GM21529 (cell line): ENCODE results near the gene SSTR4.
"Not testable (repeated sequence)": the region's sequence is repeated elsewhere in the genome, so short reads cannot be mapped to it uniquely, and the experiment has no call there.

ENCODE experiments used
- ATAC-seq: cut with Tn5 transposase; IDR thresholded peaks from one replicate; pipeline ENCODE4 v1.9.1; 2021; ENCODE audit not compliant: unreplicated experiment

The SSTR4 gene

DNA sequence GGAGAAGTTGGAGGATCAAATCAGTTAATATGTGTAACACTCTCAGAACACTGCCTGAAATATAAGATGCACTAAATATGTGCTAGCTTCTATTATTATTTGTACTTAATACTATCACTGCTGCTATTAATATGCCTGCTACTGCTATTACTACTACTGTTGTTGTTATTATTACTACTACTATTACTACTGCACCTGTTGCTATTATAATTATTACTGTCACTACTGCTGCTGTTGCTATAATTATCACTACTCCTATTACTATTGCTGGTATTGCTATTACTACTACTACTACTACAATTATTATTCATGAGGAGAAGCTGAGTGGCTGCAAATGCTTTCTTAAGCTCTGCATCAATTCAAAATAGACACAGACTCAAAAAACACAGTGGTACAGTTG, 16.7 kb upstream of the SSTR4 start:
- peak; percentile 48 for ATAC-seq

DNA sequence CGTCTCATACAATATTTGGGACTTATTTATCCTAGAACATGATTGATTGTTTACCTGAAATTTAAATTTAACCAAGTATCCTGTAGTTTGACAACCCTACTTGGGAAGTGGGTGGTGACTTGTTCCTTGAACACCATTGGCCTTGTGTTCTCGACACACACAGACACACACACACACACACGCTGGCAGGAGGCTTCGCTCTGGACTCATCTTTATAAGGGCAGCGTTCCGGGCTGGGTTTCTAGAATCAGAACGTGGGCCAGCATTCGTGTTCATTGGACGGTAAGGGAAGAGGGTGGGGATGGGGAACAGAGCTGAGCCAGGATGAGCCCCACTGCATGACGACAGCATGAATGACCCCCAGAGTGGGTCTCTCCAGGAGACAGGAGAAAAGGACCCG, 16.2 kb upstream of the SSTR4 start:
- no peak for ATAC-seq

DNA sequence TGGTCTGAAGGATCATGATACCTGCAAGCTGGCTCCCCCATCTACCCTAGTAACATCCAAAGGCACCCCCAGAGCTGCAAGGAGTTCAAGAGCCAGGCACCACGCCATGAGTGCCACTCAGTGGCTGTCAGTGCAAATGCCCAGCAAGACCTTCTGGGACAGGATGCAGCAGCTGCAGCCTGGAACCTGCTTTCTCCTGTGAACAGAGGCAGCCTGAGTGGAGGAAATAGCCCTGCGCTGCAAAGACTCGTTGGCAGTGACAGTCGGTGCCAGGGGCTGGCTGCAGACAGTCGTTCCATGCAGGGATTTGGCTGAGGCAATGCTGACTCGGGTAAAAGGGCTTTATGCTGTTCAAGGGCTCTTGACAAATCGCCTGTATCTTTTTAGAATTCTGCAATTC, 15.7 kb upstream of the SSTR4 start:
- no peak for ATAC-seq

DNA sequence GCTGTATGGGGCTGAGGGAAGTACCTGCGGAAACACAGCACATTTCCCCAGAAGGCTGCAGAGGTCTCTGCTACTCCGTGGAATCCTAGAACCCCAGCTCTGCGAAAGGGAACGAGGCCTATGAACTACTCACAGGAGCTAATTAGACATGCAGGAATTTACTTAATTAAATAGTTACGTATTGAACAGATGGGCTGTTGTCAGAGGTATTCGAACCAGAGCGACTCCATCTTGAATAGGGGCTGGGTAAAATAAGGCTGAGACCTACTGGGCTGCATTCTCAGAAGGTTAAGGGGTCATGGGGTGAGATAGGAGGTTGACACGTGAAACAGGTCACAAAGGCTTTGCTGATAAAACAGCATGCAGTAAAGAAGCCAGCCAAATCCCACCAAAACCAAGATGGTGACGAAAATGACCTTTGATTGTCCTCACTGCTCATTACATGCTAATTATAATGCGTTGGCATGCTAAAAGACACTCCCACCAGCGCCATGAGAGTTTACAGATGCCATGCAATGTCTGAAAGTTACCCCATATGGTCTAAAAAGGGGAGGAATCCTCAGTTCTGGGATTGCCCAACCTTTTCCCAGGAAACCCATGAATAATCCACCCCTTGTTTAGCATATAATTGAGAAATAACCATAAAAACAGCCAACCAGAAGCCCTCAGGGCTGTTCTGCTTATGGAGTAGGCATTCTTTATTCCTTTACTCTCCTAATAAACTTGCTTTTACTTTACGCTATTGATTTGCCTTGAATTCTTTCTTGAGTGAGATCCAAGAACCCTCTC, 14.7 kb upstream of the SSTR4 start:
- no peak for ATAC-seq

DNA sequence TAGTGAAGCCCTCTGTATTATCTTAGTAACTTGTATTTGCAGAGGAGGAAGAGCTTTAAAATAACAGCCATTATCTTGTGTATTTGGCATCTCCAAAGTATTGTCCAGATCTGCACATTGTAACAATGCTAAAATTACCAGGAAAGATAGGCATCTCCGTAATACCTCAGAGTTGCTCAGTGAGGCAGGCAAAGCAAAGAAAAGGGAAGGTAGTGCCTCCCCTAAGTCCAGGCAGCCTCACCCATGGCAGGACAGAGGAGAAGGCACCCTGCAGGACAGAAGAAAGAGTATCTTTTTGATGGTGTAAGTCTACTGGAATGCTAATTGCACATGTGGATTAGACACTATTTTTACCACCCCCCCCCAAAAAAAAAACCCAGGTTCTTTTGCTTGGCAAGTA, 13.6 kb upstream of the SSTR4 start:
- ATAC-seq = no peak

DNA sequence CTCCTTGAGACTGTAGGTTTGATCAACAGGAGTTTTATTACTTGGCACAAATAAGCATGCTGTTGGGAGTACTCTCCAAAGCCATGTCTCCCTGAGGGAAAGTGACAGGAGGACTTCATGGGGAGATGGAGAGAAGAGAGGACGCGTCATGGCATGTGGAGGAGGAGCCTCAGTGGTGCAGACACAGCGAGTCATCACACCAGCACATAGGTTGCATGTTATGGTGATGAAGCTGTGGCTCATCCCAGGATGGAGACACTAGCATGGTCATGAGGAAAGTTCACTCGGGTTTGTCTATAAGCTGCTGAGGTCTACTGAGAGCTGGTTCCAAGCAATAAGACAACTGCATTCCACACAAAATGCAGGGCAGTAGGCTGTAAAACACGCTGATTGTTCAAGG, 13.2 kb upstream of the SSTR4 start:
- no peak for ATAC-seq

DNA sequence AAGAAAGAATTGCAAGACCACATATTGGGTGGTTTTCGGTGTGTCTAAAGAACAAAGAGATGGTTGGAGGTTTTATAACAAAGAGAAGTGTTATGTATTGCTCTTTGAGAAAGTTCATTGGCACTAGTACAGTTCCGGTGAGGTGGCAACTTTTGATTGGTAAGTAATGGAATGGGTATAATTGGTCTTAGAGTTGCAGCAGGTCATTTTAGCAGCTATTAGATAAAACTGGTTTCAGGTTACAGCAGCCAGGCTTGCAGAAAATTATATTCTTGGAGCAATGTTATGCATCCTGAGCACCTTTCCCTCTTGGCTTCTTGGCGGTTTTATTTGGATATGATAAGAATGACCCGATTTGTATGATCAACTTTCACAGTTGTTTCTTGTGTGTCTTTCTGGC, 12.3 kb upstream of the SSTR4 start:
- no peak for ATAC-seq

DNA sequence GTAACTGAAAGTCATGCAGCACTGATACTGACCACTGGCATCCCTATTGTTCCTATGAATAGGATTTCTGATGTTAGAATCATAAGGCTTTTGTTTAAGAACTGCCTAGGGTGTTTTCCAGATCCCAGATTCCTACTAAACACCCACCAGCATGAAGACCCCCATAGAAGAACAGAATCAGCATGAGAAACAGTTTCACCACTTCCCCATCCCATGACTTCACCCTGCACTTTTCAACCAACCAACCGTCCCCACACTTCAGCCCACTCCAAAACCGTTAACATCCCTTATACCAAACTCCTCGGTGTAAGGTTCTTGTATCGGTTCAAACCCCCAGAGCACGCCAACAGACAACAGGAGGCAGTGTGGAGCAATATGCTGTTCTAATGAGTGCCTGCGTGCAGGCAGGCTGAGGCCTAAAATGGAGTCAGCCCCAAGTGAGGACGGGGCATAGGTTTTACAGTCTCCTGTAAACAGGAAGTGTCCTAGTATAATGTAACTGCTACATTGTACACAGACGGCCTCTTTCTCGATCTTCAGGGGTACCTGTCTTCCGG, 11.4 kb upstream of the SSTR4 start:
- ATAC-seq = no peak

DNA sequence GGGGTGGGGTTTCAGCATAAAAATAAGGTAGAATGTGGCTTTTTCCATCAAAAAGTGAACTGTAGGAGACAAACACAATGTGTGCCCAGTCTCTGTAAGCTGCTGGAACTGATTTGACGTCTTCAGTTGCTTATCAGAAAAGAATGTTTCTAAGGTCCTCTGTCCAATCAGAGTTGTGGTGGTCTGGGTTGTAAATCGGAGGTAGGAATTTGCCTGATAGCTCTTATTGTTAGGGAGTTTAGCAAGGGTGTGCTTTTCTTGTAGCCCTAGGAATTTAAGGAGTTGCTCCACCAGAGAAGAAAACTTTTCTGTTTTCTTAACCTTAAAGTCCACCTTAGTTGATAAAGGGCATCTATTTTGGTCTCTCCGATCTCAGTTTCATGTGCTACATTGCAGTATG, 10.4 kb upstream of the SSTR4 start:
- no peak for ATAC-seq

DNA sequence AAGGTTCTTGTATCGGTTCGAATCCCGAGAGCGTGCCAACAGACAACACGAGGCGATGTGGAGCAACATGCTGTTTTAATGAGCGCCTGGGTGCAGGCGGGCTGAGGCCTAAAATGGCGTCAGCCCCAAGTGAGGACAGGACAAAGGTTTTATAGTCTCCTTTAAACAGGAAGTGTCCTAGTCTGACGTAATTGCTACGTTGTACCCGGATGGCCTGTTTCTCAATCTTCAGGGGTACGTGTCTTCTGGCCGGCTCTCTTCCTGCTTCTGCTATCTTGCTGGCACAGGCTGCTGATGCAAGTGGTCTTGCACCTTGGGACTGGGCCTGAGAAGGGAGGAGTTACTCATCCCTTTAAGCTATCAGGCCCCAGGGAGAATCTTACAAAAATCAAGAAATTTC, 9.6 kb upstream of the SSTR4 start:
- ATAC-seq = not testable (repeated sequence)

DNA sequence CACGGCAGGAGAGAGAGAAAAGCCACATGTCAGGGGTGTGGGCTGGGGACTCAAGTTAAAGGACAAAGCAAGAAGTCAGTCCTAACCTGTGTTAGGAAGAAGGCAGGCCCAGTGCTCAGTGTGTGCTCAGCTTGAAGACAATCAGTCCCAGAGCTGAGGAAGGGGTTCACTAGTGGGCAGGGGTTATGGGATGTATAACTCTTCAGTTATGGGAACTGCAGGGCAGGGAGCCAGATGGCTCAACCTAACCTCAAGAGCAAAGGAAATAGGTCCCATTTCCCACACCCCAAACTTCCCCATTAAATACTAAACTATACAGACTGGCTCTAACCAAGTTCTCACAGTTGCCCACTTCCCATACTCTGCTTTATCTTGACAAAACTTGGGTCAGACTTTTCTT, 7.4 kb upstream of the SSTR4 start:
- ATAC-seq = no peak

DNA sequence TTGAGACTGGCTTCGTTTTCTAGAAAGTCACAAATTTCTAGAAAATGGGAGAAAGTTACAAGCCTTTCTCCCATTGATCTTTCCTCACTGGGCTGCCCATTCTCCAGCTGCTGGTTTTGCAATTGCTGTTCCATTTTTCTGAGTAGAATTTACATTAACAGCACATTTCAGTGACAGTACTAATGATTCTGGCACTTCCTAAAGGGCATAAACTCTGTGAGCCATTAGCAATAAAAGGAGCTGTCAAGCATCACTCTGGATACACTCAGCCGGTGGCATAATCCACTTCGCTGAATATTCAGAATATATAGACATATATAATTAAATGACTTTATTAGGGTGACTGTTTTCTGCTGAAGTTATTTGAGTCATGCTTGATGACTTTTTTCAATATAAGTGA, 6.7 kb upstream of the SSTR4 start:
- no peak for ATAC-seq

DNA sequence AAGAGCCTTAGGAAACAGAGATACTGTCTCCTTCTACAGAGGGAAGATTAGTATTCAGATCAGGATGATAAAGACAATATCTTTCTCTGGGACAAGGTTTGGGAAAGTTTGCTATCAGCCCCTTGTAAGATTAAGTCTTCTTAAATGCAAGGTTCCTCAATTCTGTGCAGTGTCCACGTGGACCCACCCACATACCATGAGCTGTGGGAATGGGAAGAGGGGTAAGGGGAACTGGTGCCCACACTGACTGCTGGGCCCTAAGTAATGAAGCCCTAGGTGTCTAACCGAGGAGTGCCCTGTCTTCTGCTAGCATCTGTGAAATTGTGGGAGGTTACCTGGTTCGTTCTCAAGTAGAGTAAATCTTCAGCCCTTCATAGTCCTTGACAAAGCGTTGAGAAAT, 5.8 kb upstream of the SSTR4 start:
- ATAC-seq = no peak

DNA sequence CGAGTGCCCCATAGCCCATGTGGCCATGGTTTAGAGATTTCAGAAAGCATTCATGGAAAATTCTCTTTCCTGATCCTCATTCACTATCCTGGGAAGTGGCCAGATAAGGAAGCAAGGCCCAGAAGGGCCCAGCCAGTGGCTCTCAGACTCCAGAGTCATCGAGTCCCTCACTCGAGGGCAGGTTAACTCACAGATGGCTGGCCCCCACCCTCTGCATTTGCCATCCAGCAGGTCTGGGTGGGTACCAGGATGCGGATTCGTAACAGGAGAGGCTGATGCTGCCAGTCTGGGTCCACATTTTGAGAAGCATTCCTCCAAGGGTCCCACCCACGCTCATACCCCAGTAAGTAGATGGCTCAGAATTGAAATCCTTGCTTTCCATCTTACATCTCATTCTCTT, 3.8 kb upstream of the SSTR4 start:
- ATAC-seq = no peak

DNA sequence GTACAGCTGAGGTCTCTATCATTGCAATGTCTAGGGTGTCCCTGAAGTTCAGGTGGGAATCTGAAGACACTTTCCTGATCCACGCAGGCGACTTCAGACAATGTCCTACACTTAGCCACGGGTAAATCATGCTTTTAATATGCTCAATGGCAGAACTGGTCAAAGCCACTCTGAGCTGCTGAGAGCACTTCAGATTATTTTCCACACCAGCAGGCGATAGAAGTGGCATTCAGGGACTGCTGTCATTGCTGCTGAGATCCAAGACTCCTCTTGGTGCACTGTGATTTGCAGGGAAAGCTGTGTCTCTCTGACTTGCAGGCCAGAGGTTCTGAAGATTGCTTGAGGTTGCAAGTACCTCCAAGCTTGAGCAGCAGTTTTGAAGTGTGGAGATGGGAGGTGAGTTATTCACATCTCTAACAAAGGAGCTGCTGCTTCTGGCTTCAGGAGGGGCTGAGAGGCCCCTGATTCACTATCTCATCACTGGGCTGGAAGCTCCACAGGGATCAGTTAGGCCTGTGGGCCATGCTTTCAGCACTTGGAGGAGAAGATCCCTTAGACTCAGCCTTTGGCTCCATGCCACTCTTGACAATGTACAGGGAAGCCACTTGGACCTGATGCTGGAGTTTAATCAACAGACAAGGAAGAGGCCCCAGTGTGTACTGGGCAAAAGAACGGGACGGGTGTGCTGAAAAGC, 2.9 kb upstream of the SSTR4 start:
- ATAC-seq = no peak

DNA sequence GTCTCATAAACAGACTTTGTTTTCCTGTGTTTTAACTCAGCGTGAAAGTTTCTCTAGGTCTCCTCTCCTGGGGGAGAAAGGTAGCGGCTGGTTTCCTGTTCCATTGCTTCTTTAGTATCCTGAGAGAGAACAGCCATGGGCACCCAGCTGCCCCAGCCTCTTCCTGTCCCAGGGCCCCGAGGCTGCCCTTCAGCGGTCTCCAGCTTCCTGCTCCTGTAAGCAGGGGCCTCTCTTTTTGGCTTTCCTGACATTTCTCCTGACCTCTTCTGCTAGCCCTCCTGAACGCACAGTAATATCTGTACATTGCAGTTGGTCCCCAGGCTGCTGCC, 2.4 kb upstream of the SSTR4 start:
- no peak for ATAC-seq

DNA sequence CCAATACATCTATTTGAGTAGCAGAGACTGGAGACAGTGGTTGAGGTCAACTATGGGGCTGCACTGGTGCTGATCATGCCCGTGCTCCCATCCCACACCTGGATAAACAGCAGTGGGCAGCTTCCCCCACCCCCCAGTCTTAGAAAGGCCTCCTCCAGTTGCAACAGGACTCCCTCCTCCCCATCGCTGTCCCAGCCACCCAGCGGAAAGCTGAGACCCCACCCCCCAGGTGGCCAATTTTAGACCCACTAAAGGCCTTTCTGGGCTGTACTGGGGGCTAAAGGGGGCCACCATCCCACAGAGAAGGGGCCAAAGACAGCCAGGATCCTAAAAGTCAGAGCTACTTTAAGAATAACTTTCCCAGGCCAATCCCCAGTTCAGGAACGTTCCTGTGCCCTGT, 1.2 kb upstream of the SSTR4 start:
- no peak for ATAC-seq

DNA sequence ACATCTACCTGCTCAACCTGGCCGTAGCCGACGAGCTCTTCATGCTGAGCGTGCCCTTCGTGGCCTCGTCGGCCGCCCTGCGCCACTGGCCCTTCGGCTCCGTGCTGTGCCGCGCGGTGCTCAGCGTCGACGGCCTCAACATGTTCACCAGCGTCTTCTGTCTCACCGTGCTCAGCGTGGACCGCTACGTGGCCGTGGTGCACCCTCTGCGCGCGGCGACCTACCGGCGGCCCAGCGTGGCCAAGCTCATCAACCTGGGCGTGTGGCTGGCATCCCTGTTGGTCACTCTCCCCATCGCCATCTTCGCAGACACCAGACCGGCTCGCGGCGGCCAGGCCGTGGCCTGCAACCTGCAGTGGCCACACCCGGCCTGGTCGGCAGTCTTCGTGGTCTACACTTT, 619 bp downstream of the SSTR4 start:
- no peak for ATAC-seq

DNA sequence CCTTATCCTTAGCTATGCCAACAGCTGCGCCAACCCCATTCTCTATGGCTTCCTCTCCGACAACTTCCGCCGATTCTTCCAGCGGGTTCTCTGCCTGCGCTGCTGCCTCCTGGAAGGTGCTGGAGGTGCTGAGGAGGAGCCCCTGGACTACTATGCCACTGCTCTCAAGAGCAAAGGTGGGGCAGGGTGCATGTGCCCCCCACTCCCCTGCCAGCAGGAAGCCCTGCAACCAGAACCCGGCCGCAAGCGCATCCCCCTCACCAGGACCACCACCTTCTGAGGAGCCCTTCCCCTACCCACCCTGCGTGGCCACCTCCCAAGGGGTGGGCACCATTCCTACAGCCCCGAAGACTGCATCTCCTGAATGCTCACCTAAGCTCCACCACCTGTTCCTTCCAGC, 1.3 kb downstream of the SSTR4 start:
- ATAC-seq = no peak

DNA sequence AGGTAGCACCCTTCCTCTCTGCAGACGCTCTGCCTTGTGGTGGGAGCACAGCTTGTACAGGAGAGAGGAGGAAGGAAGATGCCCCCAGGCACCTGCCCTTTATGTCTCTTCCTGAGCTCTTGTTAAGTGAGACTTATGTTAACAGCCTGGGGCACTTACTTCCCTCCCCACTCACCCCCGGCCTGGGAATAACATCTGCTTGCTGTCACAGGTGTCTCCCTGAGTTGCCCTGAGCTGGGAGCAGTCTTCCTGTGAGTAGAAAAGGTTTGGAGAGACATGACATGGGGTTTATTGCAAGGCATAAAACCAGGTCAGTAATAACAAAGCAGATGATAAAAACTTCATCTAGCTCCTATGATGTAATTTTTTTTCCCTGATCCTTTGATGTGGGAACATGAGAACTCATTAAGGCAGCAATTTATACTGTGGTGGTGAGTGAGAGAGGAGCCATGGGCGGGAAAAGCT, 1.9 kb downstream of the SSTR4 start:
- ATAC-seq = no peak

DNA sequence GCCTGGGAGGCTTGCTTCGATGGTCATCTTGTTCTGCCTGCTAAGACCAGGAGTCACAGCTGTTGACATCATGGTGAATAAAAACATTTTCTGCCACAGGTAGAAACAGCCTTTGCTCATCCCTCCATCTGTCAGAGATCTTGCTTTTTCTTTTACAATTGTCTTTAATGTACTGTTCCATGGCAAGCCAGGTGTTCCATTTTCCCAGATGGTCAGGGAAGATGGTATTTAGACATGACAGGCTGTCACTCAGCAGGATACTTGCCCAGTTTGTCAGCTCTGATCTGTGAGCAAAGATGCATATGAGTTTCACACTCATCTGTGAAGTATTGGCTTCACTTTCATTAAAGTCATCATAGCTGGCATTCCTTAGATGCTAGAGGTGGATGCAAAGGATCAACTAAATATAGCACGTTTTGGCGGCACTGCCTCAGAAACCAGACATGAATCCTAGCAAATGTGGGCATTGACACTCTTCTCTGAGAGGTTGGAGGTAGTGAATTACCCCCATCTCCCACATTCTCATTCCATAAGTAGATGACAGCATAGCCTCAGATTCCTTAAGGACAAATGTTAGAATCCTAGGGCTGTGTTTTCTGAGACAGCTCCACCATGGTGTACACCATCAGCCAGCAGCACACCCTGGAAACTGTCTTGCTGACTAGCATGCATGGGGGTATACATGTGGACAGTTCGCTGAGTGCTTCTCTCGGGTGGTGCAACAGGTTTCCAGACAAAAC, 4.2 kb downstream of the SSTR4 start:
- ATAC-seq = no peak
